Thyroid gland (tissue), 4 donors: Measurements from ENCODE around the gene HBE1. TPM values are rescaled to one million over a fixed set of nuclear protein-coding genes. Genes with fewer than 3 reads are reported as not detected.
"Not testable (repeated sequence)": the region's sequence is repeated elsewhere in the genome, so short reads cannot be mapped to it uniquely, and the experiment has no call there.

Experiments
- DNase-seq, 2 donors: peaks; one replicate each; pipeline ENCODE4 v3.0.0-alpha.2; 2019
- H3K27ac ChIP-seq, 3 donors: fragments of 200-600 bp; sonication (generic); 1 replicate in 2 of 3; 2 replicates in 1 of 3; pipeline ENCODE4 v1.5.1; 2016 to 2019; ENCODE audit warnings: mild to moderate bottlenecking in 1 of 3, moderate library complexity in 1 of 3
- H3K27me3 ChIP-seq: fragments of 200-600 bp; sonication (generic); one replicate; pipeline ENCODE4 v1.5.1; 2019
- H3K36me3 ChIP-seq, 2 donors: fragments of 200-600 bp; sonication (generic); one replicate each; pipeline ENCODE4 v1.5.1; 2016 to 2019
- H3K4me1 ChIP-seq, 2 donors: fragments of 200-600 bp; sonication (generic); one replicate each; pipeline ENCODE4 v1.5.1; 2017 to 2019
- H3K4me3 ChIP-seq, 3 donors: fragments of 200-600 bp; sonication (generic); replicated peaks in 1 of 3; 1 replicate in 2 of 3; 2 replicates in 1 of 3; pipeline ENCODE4 v1.5.1; 2016; ENCODE audit warnings: mild to moderate bottlenecking in 1 of 3
- H3K9me3 ChIP-seq: fragments of 200-600 bp; sonication (generic); one replicate; pipeline ENCODE4 v1.5.1; 2017
- POLR2A ChIP-seq, 2 donors: fragments of 450-650 bp; IDR thresholded peaks; one replicate each; pipeline ENCODE4 v1.6.1; 2017; ENCODE audit warnings: antibody characterized with exemption in 2 of 2, mild to moderate bottlenecking in 2 of 2, moderate library complexity in 1 of 2
- WGBS, 2 donors: methylation state at CpG; one replicate each; pipeline ENCODE4 v1.1.5; 2017; 5-methylcytosine and 5-hydroxymethylcytosine counted together
- intact Hi-C: fragments of 100-400 bp; cut with DNase I; formaldehyde crosslinking; loops from one replicate; pipeline ENCODE4 v1.15.1; 2023
- total RNA-seq, 4 donors: library from RNA; depleted of rRNA; stranded (reverse); fragments of >200 nt; gene quantifications; one replicate each; pipeline ENCODE4 v1.2.3, GENCODE V29; 2016
- TF ChIP-seq, protein P1 (sequence below), 6 experiments: fragments of 200-600 bp in 3 of 6; fragments of 450-650 bp in 3 of 6; sonication (generic) in 3 of 6; IDR thresholded peaks; one replicate each; pipeline ENCODE4 v1.5.1; 2016 to 2019; ENCODE audit warnings: antibody characterized with exemption in 6 of 6, mild to moderate bottlenecking in 2 of 6, inconsistent platforms in 1 of 6, moderate library complexity in 1 of 6

Gene HBE1
- 1 to 10 TPM in 1 of 4 donors, not detected in 3; 1.2 TPM for total RNA-seq

DNA sequence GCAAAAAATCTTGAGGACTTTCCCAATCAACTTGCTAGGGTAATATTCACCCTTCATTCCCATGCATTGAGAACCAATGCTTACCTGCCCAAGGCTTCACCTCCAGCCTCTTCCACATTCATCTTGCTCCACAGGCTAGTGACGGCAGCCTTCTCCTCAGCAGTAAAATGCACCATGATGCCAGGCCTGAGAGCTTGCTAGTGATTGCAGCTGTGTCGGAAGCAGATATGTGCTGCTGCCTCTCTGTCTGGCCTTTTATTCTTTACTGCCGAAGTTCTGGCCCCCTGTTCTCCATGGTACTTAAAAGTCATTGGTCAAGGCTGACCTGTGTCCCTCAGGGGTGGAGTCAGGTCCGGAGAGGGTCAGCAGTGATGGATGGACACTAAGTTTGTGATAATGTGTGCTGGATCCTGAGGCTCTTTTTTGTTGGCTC lies at the start of gene HBE1:
Gene HBE1 (minus strand): TSS at position 231 of the 433 bp plus-strand sequence. CDS start 55 bp downstream, at position 176.
- intact Hi-C loops: no loop called here
- 71 to 74% methylated on average over 4 of the region's 4 CpGs for WGBS, 2 donors
- Histone ChIP-seq H3K4me3 (no peak within 1 kb of the TSS), H3K4me1 (no peaks in the 10 kb centered on the region), H3K36me3 (no peaks in the 10 kb centered on the region), H3K27me3 (no peaks in the 10 kb centered on the region), H3K27ac (no peak within 1 kb of the TSS), H3K9me3 (no peaks in the 10 kb centered on the region)
- DNase-seq: no peak
- TF ChIP-seq POLR2A (IDR thresholded peaks at IDR 0.05): no peak
- TF ChIP-seq, protein P1, sequence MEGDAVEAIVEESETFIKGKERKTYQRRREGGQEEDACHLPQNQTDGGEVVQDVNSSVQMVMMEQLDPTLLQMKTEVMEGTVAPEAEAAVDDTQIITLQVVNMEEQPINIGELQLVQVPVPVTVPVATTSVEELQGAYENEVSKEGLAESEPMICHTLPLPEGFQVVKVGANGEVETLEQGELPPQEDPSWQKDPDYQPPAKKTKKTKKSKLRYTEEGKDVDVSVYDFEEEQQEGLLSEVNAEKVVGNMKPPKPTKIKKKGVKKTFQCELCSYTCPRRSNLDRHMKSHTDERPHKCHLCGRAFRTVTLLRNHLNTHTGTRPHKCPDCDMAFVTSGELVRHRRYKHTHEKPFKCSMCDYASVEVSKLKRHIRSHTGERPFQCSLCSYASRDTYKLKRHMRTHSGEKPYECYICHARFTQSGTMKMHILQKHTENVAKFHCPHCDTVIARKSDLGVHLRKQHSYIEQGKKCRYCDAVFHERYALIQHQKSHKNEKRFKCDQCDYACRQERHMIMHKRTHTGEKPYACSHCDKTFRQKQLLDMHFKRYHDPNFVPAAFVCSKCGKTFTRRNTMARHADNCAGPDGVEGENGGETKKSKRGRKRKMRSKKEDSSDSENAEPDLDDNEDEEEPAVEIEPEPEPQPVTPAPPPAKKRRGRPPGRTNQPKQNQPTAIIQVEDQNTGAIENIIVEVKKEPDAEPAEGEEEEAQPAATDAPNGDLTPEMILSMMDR (IDR thresholded peaks at IDR 0.05): no peak

GRCh38 chr11:5317292-5317691 lies 47.5 kb upstream of the HBE1 start:
- intact Hi-C loops: no loop called here

DNA sequence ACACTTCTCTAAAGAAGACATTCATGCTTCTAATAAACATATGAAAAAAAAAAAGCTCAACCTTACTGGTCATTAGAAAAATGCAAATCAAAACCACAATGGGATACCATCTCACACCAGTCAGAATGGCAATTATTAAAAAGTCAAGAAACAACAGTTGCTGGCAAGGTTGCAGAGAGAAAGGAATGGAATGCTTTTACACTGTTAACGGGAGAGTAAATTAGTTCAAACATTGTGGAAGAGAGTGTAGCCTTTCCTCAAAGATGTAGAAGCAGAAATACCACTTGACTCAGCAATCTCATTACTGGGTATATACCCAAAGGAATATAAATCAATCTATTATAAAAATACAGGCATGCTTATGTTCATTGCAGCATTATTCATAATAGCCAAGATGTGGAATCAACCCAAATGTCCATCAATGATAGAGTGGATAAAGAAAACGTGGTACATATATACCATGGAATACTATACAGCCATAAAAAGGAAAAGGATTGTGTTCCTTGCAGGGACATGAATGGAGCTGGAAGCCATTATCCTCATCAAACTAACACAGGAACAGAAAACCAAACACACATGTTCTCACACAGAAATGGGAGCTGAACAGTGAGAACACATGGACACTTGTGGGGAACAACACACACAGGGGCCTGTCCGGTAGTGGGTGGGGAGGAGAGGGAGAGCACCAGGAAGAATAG lies 43.7 kb upstream of the HBE1 start:
- DNase-seq: not testable (repeated sequence)
- WGBS, 2 donors: 84 to 87% methylated on average over 3 of the region's 3 CpGs

More at GRCh38 chr11:5317292-5317691, 47.5 kb upstream of the HBE1 start:
- 58 to 70% methylated on average over 5 of the region's 5 CpGs for WGBS, 2 donors
- Histone ChIP-seq H3K9me3 (no peaks in the 10 kb centered on the region), H3K27me3 (no peaks in the 10 kb centered on the region), H3K4me3 (no peak overlapping the region), H3K4me1 (no peaks in the 10 kb centered on the region), H3K27ac (no peak overlapping the region), H3K36me3 (no peaks in the 10 kb centered on the region)
- no peak for DNase-seq
- TF ChIP-seq POLR2A (IDR thresholded peaks at IDR 0.05): no peak
- TF ChIP-seq, protein P1 (IDR thresholded peaks at IDR 0.05): no peak

DNA sequence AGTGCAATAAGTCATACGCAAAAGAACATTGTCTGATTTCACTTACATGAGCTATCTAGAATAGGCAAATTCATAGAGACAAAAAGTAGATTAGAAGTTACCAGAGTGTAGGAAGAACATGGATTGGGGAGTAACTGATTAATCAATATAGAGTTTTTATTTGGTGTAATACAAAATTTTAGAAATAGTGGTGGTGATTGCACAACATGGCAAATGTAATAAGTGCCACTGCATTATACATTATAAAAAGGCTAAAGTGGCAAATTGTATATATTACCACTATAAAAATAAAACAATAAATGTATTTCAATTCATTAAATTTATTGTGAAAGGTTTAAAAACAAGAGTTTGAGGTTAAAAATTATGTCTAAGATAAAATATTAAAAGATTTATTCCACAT lies 40.7 kb upstream of the HBE1 start:
- Histone ChIP-seq H3K27ac (no peak overlapping the region), H3K4me1 (no peaks in the 10 kb centered on the region), H3K27me3 (no peaks in the 10 kb centered on the region), H3K9me3 (no peaks in the 10 kb centered on the region), H3K4me3 (no peak overlapping the region), H3K36me3 (no peaks in the 10 kb centered on the region)
- no peak for DNase-seq
- TF ChIP-seq POLR2A (IDR thresholded peaks at IDR 0.05): no peak
- TF ChIP-seq, protein P1 (IDR thresholded peaks at IDR 0.05): no peak
- intact Hi-C loops: no loop called here
- 94 to 96% methylated on average over 1 of the region's 1 CpG for WGBS, 2 donors

More for the DNA sequence above, 43.7 kb upstream of the HBE1 start:
- H3K4me3 ChIP-seq, H3K9me3 ChIP-seq, H3K36me3 ChIP-seq, H3K4me1 ChIP-seq, H3K27ac ChIP-seq, intact Hi-C loops, H3K27me3 ChIP-seq: not testable (repeated sequence)

- WGBS, 2 donors: 75 to 86% methylated on average over 2 of the region's 2 CpGs
- Histone ChIP-seq H3K27me3 (no peaks in the 10 kb centered on the region), H3K9me3 (no peaks in the 10 kb centered on the region), H3K27ac (no peak overlapping the region), H3K36me3 (no peaks in the 10 kb centered on the region), H3K4me1 (no peaks in the 10 kb centered on the region), H3K4me3 (no peak overlapping the region)
- TF ChIP-seq, protein P1 (IDR thresholded peaks at IDR 0.05): no peak
- no peak for TF ChIP-seq POLR2A (IDR thresholded peaks at IDR 0.05)
- intact Hi-C loops: no loop called here
- no peak for DNase-seq
These were observed 37.7 kb upstream of the HBE1 start for GRCh38 chr11:5307256-5308019.
